Activated naive CD4-positive, alpha-beta T cell (primary cell): ENCODE data around the gene MEX3B.
A peak's percentile ranks its signal among the peaks of the same experiment; 100 is the strongest.
"Not testable (repeated sequence)": the region's sequence is repeated elsewhere in the genome, so short reads cannot be mapped to it uniquely, and the experiment has no call there.

Experiments
- DNase-seq, 4 experiments: peaks; one replicate each; lab custom pipeline; 2025; lab: John Stamatoyannopoulos, UW

The MEX3B gene

GRCh38 chr15:82048811-82049210 lies 3.0 kb upstream of the MEX3B start:
- no peak for DNase-seq

- DNase-seq = no peak
These were observed 1.9 kb upstream of the MEX3B start for GRCh38 chr15:82047453-82048400.

- DNase-seq = peak; percentile 50 to 91 (median 70)
These were observed 1.0 kb upstream of the MEX3B start for GRCh38 chr15:82046666-82047452.

DNA sequence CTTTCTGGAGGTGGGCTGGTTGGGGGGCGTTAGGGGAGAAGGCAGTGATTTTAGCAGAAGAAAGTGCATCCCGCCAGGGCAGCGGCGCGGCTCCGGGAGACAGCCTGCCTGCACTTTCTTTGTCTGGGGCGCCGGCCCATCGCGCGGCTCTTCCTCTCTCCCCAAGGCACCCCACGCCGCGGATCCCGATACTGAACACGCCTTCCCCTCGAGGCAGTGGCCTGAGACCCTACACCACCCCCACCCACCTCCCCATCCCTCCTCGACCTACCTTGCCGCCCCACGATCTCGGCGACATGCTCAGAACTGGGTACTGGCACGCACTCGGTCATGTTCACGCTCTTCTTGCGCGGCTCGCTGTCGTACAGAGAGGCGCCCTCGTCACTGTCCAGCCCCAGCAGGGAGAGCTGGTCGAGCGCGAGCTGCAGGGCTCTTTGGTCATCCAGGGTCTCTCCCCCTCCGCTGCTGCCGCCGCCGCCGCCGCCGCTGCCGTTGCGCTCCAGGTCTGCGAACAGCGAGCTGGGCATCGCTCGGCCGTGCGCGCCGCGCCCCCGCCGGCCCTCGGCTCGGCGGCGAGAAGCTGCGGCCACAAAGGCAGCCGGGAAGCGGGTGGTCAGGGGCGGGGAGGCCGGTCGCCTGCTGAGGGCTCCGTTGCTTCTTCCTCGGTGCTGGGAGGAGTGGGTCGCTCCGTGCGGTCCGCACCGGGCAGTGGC lies 483 bp downstream of the MEX3B start:
- DNase-seq = peak in 1 of 4 experiments; percentile 33

- DNase-seq = peak in 2 of 4 experiments; percentile 10 to 33
These were observed 1.2 kb downstream of the MEX3B start for GRCh38 chr15:82044373-82045178.

GRCh38 chr15:82043796-82044372 lies 1.9 kb downstream of the MEX3B start:
- DNase-seq = no peak

DNA sequence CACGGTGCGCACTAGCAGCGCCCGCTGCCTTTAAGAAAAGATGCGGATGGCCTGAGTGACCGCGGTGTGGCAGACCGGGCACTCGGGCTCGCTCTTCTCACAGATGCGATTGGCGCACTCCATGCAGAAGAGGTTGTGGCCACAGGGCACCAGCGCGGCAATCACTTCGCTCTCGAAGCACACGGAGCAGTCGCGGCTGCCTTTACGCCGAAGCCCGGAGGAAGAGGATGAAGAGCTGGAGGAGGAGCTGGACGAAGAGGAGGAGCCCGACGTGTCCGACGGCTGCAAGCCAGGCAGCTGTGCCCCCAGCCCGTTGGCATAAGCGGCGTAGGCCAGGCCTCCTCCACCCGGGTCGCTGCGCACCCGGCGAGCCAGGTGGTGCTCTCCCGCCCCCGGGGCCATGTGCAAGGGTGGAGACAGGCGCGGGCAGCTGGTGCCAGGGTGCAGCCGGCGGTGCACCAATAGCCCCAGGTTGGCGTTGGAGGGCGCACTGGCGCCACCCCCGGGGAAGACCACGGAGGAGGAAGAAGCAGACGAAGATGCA lies 2.6 kb downstream of the MEX3B start:
- no peak for DNase-seq

GRCh38 chr15:82040862-82041261 lies 5.0 kb downstream of the MEX3B start:
- no peak for DNase-seq

- DNase-seq = no peak
These were observed 5.4 kb downstream of the MEX3B start for GRCh38 chr15:82040390-82040789.

DNA sequence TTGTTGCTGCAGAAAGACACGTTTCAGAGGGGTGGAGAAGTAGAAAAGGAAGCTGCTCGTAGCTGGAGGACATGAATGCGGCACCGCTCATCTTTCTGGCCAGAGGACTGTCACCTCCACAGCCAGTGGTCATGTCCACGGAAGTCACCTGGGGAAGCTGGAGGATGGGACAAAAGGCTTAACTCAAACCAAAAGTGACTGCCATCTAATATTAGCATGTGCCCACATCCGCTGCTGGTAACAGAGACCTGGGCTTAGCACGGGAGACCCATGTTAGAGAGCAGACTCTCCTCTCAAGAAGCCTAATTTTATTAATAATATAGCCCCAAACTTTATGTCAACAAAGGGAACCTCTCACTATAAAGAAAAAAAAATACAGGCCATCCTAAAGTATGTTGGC lies 5.9 kb downstream of the MEX3B start:
- DNase-seq = no peak

GRCh38 chr15:82036461-82036860 lies 9.4 kb downstream of the MEX3B start:
- no peak for DNase-seq

GRCh38 chr15:82031871-82032270 lies 13.9 kb downstream of the MEX3B start:
- no peak for DNase-seq

- DNase-seq = no peak
These were observed 15.6 kb downstream of the MEX3B start for GRCh38 chr15:82030176-82030575.

DNA sequence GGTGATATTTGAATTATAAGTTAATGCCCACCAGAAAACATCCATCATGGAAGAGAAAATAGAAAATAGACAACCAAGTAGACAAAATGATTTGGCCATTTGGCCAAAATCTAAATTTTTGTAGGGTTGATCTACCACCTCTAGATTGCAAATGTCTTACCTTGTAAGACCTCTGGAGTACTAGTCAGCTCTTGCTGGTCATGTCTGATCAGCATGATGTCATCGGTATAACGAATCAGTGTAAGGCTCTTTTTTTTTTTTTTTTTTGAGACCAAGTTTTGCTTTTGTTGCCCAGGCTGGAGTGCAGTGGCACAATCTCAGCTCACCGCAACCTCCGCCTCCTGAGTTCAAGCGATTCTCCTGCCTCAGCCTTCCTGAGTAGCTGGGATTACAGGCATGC lies 17.7 kb downstream of the MEX3B start:
- not testable (repeated sequence) for DNase-seq

DNA sequence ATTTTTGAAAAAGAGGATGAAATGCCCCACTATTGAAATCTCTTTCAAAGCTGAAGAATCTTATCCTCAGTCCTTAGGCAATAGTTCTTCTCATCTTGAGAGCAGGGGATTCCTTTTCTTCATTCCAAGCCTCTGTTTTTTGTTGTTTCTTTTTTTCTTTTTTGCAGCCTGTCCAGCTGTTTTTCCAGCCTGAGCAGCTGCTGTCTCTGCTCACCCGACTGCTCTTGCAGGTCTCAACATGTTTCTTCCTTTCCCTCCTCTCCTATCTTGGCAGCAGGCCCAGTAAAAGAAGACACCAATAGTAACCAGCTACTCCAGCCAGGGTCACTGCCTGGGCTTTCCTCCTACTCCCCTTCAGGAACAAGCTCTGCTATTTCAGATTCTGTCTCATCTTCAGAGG lies 23.8 kb downstream of the MEX3B start:
- DNase-seq = no peak

DNA sequence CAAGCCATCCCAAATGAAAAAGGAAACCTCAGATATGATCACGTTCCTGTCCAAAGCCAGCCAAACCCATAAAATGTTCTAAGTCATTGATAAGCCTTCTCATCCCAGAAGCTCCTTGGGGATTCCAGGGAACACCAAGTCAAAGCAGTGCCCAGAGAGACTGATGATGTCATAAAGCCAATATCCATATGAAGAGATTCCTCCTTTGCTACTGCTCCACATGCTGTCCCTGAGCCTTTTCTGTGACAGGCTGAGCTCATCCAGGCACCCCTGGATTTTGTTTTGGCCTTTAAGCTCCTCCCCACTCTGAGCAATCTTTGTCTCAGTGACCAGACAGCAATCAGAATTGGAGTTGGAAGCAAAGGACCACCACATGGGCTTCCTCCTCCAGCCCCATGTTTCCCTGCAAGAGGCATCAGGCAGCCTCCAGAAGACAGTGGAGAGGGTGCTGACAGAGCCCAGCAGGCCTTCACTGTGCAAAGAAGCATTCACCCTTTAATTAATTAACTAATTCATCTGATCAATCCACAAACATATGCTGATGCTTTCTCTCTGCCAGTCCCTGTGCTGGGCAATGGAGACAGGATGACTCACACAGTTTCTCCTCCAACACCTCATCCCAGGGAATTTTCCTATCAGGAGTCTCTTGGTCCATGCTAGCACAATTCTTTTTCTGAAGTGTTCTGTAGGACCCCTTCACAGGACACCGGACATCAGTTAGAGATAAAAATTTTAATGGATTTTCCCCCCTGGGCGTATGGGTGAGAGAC lies 25.0 kb downstream of the MEX3B start:
- no peak for DNase-seq

DNA sequence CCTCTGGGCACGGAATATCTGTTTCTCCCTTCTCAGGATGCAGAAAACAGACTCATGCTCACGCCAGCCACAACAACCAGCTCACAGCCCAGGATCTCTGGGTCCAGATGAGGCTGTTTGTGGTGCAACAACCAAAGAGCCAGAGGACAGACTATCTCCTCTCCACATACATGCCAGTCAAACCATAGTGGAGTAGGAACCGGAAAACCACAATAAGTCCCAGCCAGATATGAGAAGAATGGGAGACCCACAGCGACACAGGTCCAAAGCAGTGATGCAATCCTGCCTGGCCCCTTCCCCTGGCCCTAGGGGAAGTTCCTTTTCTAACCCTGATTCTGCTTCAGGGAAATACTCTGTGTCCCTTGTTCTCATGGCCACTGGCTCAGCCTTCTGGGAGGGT lies 27.6 kb downstream of the MEX3B start:
- DNase-seq = no peak

GRCh38 chr15:82017656-82018055 lies 28.2 kb downstream of the MEX3B start:
- DNase-seq = no peak

GRCh38 chr15:82014989-82015388 lies 30.8 kb downstream of the MEX3B start:
- DNase-seq = no peak

DNA sequence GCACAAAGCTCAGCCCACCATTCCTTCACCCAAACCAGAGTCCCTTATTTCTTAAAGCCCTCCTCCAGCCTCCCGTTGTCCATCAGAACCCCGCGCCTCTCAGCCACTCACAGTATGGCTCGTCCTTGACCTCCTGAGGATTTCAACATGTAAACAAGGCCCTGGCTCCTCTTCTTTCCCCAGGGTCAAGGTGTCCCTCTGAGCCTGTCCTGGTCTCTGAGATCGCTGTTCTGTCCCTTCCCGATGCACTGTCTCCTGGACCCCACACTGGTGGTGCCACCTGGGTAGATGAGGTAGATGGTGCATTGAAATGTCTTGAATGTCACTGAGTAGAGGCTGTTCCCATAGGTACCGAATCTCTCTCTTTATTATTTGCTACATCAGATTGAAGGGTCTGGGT lies 32.9 kb downstream of the MEX3B start:
- no peak for DNase-seq
